Esophagus squamous epithelium (tissue), 4 donors: ENCODE data around the gene SLC18A2.

ENCODE experiments used
- CTCF ChIP-seq, 6 experiments: fragments of 450-650 bp in 4 of 6; fragments of 200-600 bp in 2 of 6; sonication (generic) in 2 of 6; IDR thresholded peaks; one replicate each; pipeline ENCODE4 v1.5.1; 2016 to 2019; ENCODE audit warnings: antibody characterized with exemption in 6 of 6, mild to moderate bottlenecking in 4 of 6, moderate library complexity in 4 of 6
- POLR2A ChIP-seq, 4 donors: fragments of 450-650 bp; IDR thresholded peaks; one replicate each; pipeline ENCODE4 v1.6.1; 2017; ENCODE audit warnings: antibody characterized with exemption in 4 of 4, mild to moderate bottlenecking in 4 of 4, moderate library complexity in 3 of 4

GRCh38 chr10:117311261-117311660, 70.3 kb downstream of the SLC18A2 start:
- TF ChIP-seq CTCF (IDR thresholded peaks at IDR 0.05): no peak
- no peak for TF ChIP-seq POLR2A (IDR thresholded peaks at IDR 0.05)
